Uterus (tissue), 2 donors: ENCODE data around the gene GPRIN3.

ENCODE experiments used
- CTCF ChIP-seq, 4 experiments: fragments of 200-600 bp in 2 of 4; fragments of 450-650 bp in 2 of 4; sonication (generic) in 2 of 4; IDR thresholded peaks; one replicate each; pipeline ENCODE4 v1.5.1; 2016 to 2019; ENCODE audit warnings: antibody characterized with exemption in 4 of 4, mild to moderate bottlenecking in 2 of 4, moderate library complexity in 1 of 4
- POLR2A ChIP-seq, 2 donors: fragments of 450-650 bp; IDR thresholded peaks; one replicate each; pipeline ENCODE4 v1.6.1; 2016; ENCODE audit warnings: antibody characterized with exemption in 2 of 2, mild to moderate bottlenecking in 1 of 2, moderate library complexity in 1 of 2

DNA sequence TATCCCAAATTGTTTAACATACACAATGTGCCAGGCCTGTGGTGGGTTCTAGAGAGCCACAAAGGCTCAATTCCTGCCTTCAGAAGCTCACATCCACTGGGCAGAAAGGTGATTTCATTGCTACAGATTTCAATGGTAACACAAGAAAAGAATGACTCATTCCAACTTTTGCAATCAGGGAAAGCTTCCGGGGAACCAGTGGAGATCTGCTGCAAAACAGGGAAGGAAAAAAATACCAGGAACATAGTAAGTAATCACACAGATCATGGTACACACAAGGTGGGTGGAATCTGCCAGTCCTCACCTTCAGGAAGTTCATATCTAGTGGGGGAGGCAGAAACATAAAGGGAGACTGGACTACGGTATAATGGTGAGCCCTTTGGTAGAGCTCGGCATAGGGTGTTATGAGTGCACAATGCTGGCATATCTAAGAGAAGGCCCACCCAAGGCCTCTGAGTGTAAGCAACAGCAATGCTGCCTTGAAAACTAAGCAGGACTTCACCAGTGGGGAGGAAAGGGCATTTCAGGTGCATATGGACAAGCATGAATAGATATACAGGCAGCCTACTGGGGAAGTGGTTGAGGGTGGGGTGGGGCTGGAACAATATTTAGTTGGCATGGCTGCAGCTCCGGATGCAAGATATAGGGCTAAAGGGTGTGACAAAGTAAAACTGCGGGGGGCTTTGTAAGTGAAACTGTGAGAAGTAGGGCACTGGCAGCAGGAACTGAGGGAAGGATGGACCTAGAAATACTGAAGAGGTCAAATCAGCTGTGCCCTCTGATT is 24.2 kb downstream of the GPRIN3 start:
- TF ChIP-seq CTCF (IDR thresholded peaks at IDR 0.05) (no peak), POLR2A (IDR thresholded peaks at IDR 0.05) (no peak)
